Tibial artery (tissue), 4 donors: ENCODE measurements around the gene TRPM4.
A peak's percentile ranks its signal among the peaks of the same experiment; 100 is the strongest.

Experiments
- DNase-seq, 2 donors: peaks; one replicate each; pipeline ENCODE4 v3.0.0-alpha.2; 2019
- H3K27ac ChIP-seq, 2 donors: fragments of 200-600 bp; sonication (generic) in 1 of 2; 1 replicate in 1 of 2; 2 replicates in 1 of 2; pipeline ENCODE4 v1.5.1; 2018 to 2019; ENCODE audit warnings: mild to moderate bottlenecking in 1 of 2
- H3K27me3 ChIP-seq, 2 donors: fragments of 200-600 bp; sonication (generic) in 1 of 2; one replicate each; pipeline versions ENCODE4 v1.5.1 to v1.6.0; 2016 to 2019
- H3K36me3 ChIP-seq, 3 donors: fragments of 200-600 bp; sonication (generic) in 2 of 3; one replicate each; pipeline ENCODE4 v1.5.1; 2016 to 2019; ENCODE audit warnings: mild to moderate bottlenecking in 2 of 3
- H3K4me1 ChIP-seq, 4 donors: fragments of 200-600 bp; sonication (generic) in 2 of 4; 1 replicate in 3 of 4; 2 replicates in 1 of 4; pipeline ENCODE4 v1.5.1; 2016 to 2019
- H3K4me3 ChIP-seq, 2 donors: fragments of 200-600 bp; sonication (generic) in 1 of 2; 1 replicate in 1 of 2; 2 replicates in 1 of 2; pipeline ENCODE4 v1.5.1; 2018 to 2019; ENCODE audit warnings: mild to moderate bottlenecking in 2 of 2
- H3K9me3 ChIP-seq, 3 donors: fragments of 200-600 bp; sonication (generic) in 1 of 3; one replicate each; pipeline ENCODE4 v1.5.1; 2016 to 2019
- CTCF ChIP-seq, 2 experiments: fragments of 200-600 bp in 1 of 2; fragments of 450-650 bp in 1 of 2; IDR thresholded peaks; one replicate each; pipeline ENCODE4 v1.5.1; 2017 to 2019; ENCODE audit warnings: antibody characterized with exemption in 2 of 2, mild to moderate bottlenecking in 1 of 2, moderate library complexity in 1 of 2
- intact Hi-C: fragments of 100-400 bp; cut with DNase I; formaldehyde crosslinking; loops from one replicate; pipeline ENCODE4 v1.15.0; 2023; ENCODE audit warnings: low total_unique reads

Gene TRPM4

GRCh38 chr19:49148044-49148682 lies 9.4 kb upstream of the TRPM4 start:
- Histone ChIP-seq H3K36me3 (no peaks in the 10 kb centered on the region), H3K4me3 (peak overlapping the region; percentile 73 to 78), H3K27me3 (no peaks in the 10 kb centered on the region), H3K27ac (no peak overlapping the region), H3K9me3 (no peaks in the 10 kb centered on the region), H3K4me1 (peaks cover 0 to 51% (median 38%) of the 10 kb centered on the region in 4 donors)
- DNase-seq: no peak
- TF ChIP-seq CTCF (IDR thresholded peaks at IDR 0.05): no peak
- intact Hi-C loops: loop anchor here (5.0 kb wide), 2 partner anchors 49 to 51 kb away; no protein-coding TSS in a partner anchor

GRCh38 chr19:49148784-49149651 lies 8.6 kb upstream of the TRPM4 start:
- intact Hi-C loops: loop anchor here (5.0 kb wide), 2 partner anchors 48 to 52 kb away; no protein-coding TSS in a partner anchor
- TF ChIP-seq CTCF (IDR thresholded peaks at IDR 0.05): no peak
- H3K4me1 ChIP-seq: peaks cover 0 to 49% (median 37%) of the 10 kb centered on the region in 4 donors

GRCh38 chr19:49149652-49150105 lies 7.9 kb upstream of the TRPM4 start:
- peak in 1 of 2 experiments; percentile 10 for TF ChIP-seq CTCF (IDR thresholded peaks at IDR 0.05)
- Histone ChIP-seq H3K36me3 (no peaks in the 10 kb centered on the region), H3K27ac (peak overlapping the region; percentile 71 to 80), H3K27me3 (no peaks in the 10 kb centered on the region), H3K4me3 (peak overlapping the region; percentile 73 to 78), H3K9me3 (no peaks in the 10 kb centered on the region), H3K4me1 (peaks cover 0 to 52% (median 37%) of the 10 kb centered on the region in 4 donors)
- peak; percentile 70 to 86 for DNase-seq
- intact Hi-C loops: loop anchor here (5.0 kb wide), 3 partner anchors 32 to 52 kb away; partner anchors contain the start of genes C19orf73 and PPFIA3

More at GRCh38 chr19:49148784-49149651, 8.6 kb upstream of the TRPM4 start:
- Histone ChIP-seq H3K36me3 (no peaks in the 10 kb centered on the region), H3K27me3 (no peaks in the 10 kb centered on the region), H3K4me3 (peak overlapping the region; percentile 73 to 78), H3K27ac (peak overlapping the region; percentile 71 to 80), H3K9me3 (no peaks in the 10 kb centered on the region)
- DNase-seq: peak; percentile 98 to 99

- peak overlapping the region; percentile 71 to 80 for H3K27ac ChIP-seq
- peak overlapping the region; percentile 73 to 78 for H3K4me3 ChIP-seq
- no peaks in the 10 kb centered on the region for H3K36me3 ChIP-seq
- intact Hi-C loops: loop anchor here (5.0 kb wide), 1 partner anchor 33 kb away; the partner anchor contains the start of genes C19orf73 and PPFIA3
- no peak for TF ChIP-seq CTCF (IDR thresholded peaks at IDR 0.05)
- peaks cover 0 to 57% (median 39%) of the 10 kb centered on the region in 4 donors for H3K4me1 ChIP-seq
- no peaks in the 10 kb centered on the region for H3K9me3 ChIP-seq
- peak; percentile 79 to 90 for DNase-seq
- no peaks in the 10 kb centered on the region for H3K27me3 ChIP-seq
Measured at GRCh38 chr19:49150106-49150943, 7.3 kb upstream of the TRPM4 start.

- Histone ChIP-seq H3K27me3 (no peaks in the 10 kb centered on the region), H3K27ac (peak overlapping the region; percentile 71 to 80), H3K36me3 (no peaks in the 10 kb centered on the region), H3K4me1 (peaks cover 0 to 57% (median 38%) of the 10 kb centered on the region in 4 donors), H3K9me3 (no peaks in the 10 kb centered on the region), H3K4me3 (peak overlapping the region; percentile 73 to 78)
- no peak for DNase-seq
- TF ChIP-seq CTCF (IDR thresholded peaks at IDR 0.05): no peak
- intact Hi-C loops: loop anchor here (5.0 kb wide), 1 partner anchor 34 kb away; the partner anchor contains the start of genes C19orf73 and PPFIA3
Measured at GRCh38 chr19:49150944-49151243, 6.7 kb upstream of the TRPM4 start.
